Osteocyte (in vitro differentiated cells): ENCODE data around the gene MCF2. TPM values are rescaled to one million over a fixed set of nuclear protein-coding genes. Genes with fewer than 3 reads are reported as not detected.
A peak's percentile ranks its signal among the peaks of the same experiment; 100 is the strongest.

Experiments used
- DNase-seq: peaks from one replicate; pipeline ENCODE4 v3.0.0; 2021; ENCODE audit warnings: mixed read lengths; ENCODE audit not compliant: unreplicated experiment; ENCODE audit errors: extremely low spot score
- H3K27ac Mint-ChIP-seq: one replicate; pipeline ENCODE4 v1.8.0; 2021; ENCODE audit warnings: mild to moderate bottlenecking, mixed read lengths; ENCODE audit not compliant: unreplicated experiment
- H3K27me3 Mint-ChIP-seq: one replicate; pipeline ENCODE4 v1.8.0; 2021; ENCODE audit warnings: mixed read lengths; ENCODE audit not compliant: unreplicated experiment
- H3K36me3 Mint-ChIP-seq: one replicate; pipeline ENCODE4 v1.8.0; 2021; ENCODE audit warnings: mixed read lengths; ENCODE audit not compliant: unreplicated experiment
- H3K4me1 Mint-ChIP-seq: one replicate; pipeline ENCODE4 v1.8.0; 2021; ENCODE audit warnings: mixed read lengths; ENCODE audit not compliant: unreplicated experiment
- H3K4me3 Mint-ChIP-seq: one replicate; pipeline ENCODE4 v1.8.0; 2021; ENCODE audit warnings: mild to moderate bottlenecking, moderate library complexity, mixed read lengths; ENCODE audit not compliant: unreplicated experiment
- H3K9me3 Mint-ChIP-seq: one replicate; pipeline ENCODE4 v1.8.0; 2021; ENCODE audit warnings: mixed read lengths; ENCODE audit not compliant: unreplicated experiment
- long read RNA-seq: library from polyadenylated mRNA; unstranded; transcript quantifications from one replicate; pipeline ENCODE4 v2.0.0, GENCODE V29; 2021
- total RNA-seq: library from RNA; stranded (reverse); gene quantifications from 2 replicates; pipeline ENCODE4 v1.2.1, GENCODE V29; 2021
- TF ChIP-seq, protein P1 (sequence below): fragments of 200-600 bp; sonication (generic); IDR thresholded peaks from 2 replicates; pipeline ENCODE4 v1.5.0; 2021; ENCODE audit warnings: antibody characterized with exemption, mild to moderate bottlenecking, moderate library complexity

The MCF2 gene, protein sequence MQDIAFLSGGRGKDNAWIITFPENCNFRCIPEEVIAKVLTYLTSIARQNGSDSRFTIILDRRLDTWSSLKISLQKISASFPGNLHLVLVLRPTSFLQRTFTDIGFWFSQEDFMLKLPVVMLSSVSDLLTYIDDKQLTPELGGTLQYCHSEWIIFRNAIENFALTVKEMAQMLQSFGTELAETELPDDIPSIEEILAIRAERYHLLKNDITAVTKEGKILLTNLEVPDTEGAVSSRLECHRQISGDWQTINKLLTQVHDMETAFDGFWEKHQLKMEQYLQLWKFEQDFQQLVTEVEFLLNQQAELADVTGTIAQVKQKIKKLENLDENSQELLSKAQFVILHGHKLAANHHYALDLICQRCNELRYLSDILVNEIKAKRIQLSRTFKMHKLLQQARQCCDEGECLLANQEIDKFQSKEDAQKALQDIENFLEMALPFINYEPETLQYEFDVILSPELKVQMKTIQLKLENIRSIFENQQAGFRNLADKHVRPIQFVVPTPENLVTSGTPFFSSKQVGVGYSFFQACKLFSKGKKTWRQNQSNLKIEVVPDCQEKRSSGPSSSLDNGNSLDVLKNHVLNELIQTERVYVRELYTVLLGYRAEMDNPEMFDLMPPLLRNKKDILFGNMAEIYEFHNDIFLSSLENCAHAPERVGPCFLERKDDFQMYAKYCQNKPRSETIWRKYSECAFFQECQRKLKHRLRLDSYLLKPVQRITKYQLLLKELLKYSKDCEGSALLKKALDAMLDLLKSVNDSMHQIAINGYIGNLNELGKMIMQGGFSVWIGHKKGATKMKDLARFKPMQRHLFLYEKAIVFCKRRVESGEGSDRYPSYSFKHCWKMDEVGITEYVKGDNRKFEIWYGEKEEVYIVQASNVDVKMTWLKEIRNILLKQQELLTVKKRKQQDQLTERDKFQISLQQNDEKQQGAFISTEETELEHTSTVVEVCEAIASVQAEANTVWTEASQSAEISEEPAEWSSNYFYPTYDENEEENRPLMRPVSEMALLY
- not detected in 2 replicates for total RNA-seq
- long read RNA-seq: 0 reads

DNA sequence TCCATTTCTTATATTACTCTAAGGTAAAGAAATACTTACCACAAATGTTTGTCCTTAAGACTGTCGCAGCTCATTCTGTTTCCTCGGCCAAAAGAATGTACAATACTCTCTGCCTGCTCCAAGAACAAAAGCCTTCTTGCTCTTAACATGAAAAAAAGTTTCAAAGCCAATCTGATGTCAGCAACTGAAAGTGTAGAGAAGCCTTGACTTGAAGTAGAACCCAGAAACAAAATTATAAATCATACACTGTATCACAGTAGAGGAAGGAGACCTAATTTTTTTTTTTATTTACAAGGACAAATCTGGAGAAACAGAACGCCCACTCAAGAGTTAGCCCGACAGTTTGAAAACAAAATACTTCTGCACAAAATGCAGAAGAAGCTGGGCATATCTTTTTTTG lies at the start of gene MCF2:
TSS of gene MCF2 (minus strand) at position 101 of the 400 bp plus-strand sequence. CDS start 56,423 bp downstream, outside the sequence.
- Mint-ChIP-seq H3K9me3 (peaks cover 14% of the 10 kb centered on the region), H3K4me3 (no peak within 1 kb of the TSS), H3K27ac (no peak within 1 kb of the TSS), H3K4me1 (no peaks in the 10 kb centered on the region), H3K27me3 (no peaks in the 10 kb centered on the region), H3K36me3 (no peaks in the 10 kb centered on the region)
- DNase-seq: no peak
- TF ChIP-seq, protein P1, sequence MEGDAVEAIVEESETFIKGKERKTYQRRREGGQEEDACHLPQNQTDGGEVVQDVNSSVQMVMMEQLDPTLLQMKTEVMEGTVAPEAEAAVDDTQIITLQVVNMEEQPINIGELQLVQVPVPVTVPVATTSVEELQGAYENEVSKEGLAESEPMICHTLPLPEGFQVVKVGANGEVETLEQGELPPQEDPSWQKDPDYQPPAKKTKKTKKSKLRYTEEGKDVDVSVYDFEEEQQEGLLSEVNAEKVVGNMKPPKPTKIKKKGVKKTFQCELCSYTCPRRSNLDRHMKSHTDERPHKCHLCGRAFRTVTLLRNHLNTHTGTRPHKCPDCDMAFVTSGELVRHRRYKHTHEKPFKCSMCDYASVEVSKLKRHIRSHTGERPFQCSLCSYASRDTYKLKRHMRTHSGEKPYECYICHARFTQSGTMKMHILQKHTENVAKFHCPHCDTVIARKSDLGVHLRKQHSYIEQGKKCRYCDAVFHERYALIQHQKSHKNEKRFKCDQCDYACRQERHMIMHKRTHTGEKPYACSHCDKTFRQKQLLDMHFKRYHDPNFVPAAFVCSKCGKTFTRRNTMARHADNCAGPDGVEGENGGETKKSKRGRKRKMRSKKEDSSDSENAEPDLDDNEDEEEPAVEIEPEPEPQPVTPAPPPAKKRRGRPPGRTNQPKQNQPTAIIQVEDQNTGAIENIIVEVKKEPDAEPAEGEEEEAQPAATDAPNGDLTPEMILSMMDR: no peak

DNA sequence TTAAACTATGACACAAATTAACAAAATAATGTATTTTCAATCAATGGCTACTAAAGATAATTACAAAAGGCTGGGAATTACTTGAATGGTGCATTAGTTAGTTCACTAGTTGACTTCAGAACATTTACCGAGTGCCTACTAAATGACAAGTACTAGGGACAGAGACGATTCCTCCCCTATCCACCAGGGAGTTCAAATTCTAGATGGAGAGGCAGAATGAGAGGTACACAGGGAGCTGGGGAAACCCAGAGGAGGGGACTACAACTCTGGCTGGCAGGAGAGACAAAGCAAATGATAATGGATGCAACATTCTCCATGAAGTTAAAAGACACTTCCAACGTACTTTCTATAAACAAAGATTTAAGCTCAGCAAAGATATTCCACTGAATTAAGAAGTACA lies 43.1 kb upstream of the MCF2 start:
- no peak for DNase-seq
- no peaks in the 10 kb centered on the region for H3K27me3 Mint-ChIP-seq
- H3K9me3 Mint-ChIP-seq: peaks cover 17% of the 10 kb centered on the region
- H3K4me3 Mint-ChIP-seq: no peak overlapping the region
- peaks cover 14% of the 10 kb centered on the region for H3K36me3 Mint-ChIP-seq
- H3K27ac Mint-ChIP-seq: no peak overlapping the region
- TF ChIP-seq, protein P1: no peak
- peaks cover 3% of the 10 kb centered on the region for H3K4me1 Mint-ChIP-seq

DNA sequence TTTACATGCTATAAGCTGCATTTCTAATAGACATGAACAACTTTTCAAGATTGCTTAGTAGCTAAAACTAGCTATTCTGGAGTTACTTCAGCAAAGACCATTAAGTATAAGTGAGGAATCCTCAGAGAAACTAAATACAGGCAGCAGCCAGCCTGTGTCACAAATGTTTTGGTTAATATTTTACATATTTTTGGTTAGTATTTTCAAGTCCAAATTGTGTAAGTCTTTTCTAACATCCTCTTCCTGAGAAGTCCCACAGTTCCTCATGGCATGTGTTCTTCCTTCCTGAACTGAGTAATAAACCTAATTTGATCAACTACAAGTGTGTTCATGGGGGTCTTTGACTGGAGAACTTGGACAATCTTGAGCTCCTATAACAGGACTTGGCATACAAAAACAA lies 42.4 kb upstream of the MCF2 start:
- Mint-ChIP-seq H3K9me3 (peaks cover 17% of the 10 kb centered on the region), H3K36me3 (peaks cover 15% of the 10 kb centered on the region), H3K4me3 (no peak overlapping the region), H3K4me1 (peaks cover 3% of the 10 kb centered on the region), H3K27me3 (no peaks in the 10 kb centered on the region), H3K27ac (no peak overlapping the region)
- TF ChIP-seq, protein P1: no peak
- DNase-seq: no peak

DNA sequence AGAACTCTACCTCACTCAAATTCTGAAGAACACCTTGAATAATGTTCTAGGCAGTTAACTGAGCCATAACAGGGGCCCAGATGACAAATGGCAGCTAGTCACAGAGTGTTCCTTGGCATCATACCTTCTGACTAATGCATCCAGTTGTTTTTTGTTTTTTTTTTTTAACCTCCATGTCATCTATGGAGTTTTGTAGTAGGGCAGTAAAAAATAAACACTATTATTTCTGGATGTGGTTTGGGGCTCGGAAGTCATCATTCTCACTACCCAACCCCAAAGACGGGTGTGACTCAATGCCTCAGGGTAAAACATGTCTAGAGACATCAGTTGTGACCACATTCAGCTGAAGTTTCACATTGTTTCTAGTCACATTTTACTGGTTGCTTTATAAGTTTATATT lies 31.2 kb upstream of the MCF2 start:
- Mint-ChIP-seq H3K27ac (peak overlapping the region; percentile 53), H3K9me3 (peaks cover 13% of the 10 kb centered on the region), H3K4me3 (no peak overlapping the region), H3K36me3 (peaks cover 8% of the 10 kb centered on the region), H3K27me3 (no peaks in the 10 kb centered on the region), H3K4me1 (peaks cover 21% of the 10 kb centered on the region)
- DNase-seq: no peak
- TF ChIP-seq, protein P1: no peak
